ENCODE data around the gene TOR3A. TPM values are rescaled to one million over a fixed set of nuclear protein-coding genes. Genes with fewer than 3 reads are reported as not detected.

The TOR3A gene
- total and polyA plus RNA-seq, 2 of the 8 experiments (the other 6 are each of a cell fraction or from before 2014, with no cell fraction given) = 15.3 to 21.4 TPM

DNA sequence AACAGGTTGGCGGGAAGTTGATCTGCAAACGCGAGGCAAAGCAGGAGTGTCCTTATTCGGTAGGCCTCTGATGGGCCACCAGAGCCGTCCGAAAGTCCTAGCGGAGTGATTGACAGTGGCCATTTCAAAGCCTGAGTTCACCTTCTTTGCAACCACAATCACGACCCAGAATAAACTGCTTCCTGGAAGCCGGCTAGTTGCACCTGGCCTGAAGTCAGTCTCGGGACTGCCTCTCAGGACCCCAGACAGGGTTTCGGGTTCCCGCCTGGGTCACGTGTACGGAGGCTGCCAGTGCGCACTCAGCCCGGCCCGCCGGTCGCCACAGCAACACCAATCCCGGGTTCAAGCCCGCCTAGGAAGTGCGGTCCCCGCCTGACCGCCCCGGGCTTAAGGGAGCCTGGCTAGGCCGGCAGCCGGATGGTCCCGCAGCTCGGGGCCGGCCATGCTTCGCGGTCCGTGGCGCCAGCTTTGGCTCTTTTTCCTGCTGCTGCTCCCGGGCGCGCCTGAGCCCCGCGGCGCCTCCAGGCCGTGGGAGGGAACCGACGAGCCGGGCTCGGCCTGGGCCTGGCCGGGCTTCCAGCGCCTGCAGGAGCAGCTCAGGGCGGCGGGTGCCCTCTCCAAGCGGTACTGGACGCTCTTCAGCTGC lies at the start of gene TOR3A (continued):
- peak in 1 of 2 experiments; percentile 32; a peak in 1 of 3 replicates for TF ChIP-seq EP300 (IDR thresholded peaks at IDR 0.05; ENCODE audit: borderline replicate concordance in 1 of 2, low read depth in 2 of 2, low read length in 2 of 2)
- peak; percentile 83 for TF ChIP-seq ASH2L (IDR thresholded peaks at IDR 0.05; ENCODE audit: low read length)

All from H1 (cell line).